Caki2 (cell line): ENCODE measurements around the gene SOX6. TPM values are rescaled to one million over a fixed set of nuclear protein-coding genes. Genes with fewer than 3 reads are reported as not detected.
"Not testable (repeated sequence)": the region's sequence is repeated elsewhere in the genome, so short reads cannot be mapped to it uniquely, and the experiment has no call there.

Experiments
- DNase-seq: peaks from one replicate; pipeline ENCODE4 v3.0.0-alpha.2; 2015; ENCODE audit warnings: low read depth
- in situ Hi-C: cut with HindIII; loops from 2 replicates; pipeline ENCODE4 v1.10.0; 2016; ENCODE audit warnings: low sequenced_read_pairs, low pct_unique_long_range_greater_than_20kb, mixed read lengths
- total RNA-seq: library from RNA; depleted of rRNA; stranded (reverse); fragments of >200 nt; shearing (Covaris generic); gene quantifications from 2 replicates; pipeline ENCODE4 v1.2.3, GENCODE V29; 2014; ENCODE audit warnings: low replicate concordance

SOX6 gene
- total RNA-seq, 1 experiment from 2014 or later, result 0.78 TPM

- no peak for DNase-seq
- in situ Hi-C loops, result no loop called here
Observed at GRCh38 chr11:16178273-16178672, 178.1 kb downstream of the SOX6 start.

DNA sequence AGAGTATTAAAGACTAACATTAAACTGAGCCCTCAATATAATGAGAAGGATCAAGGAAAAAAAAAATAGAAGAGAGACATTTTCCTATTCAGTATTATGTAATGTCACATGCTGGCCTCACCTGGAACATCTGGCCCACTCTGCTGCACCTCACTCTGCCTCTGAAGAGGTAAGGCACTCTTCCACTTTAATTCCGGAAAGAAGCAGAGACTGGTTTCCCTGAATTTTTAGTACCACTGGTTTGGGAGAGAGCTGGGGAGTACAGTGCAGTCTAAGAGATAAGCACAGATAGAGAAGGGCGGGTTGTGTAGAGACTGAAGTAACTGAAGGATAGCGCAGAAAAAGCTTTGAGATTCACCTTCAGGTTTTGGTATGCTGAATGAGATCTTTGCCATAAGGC, 178.7 kb downstream of the SOX6 start:
- in situ Hi-C loops, result no loop called here
- no peak for DNase-seq

GRCh38 chr11:16173798-16174197, 182.5 kb downstream of the SOX6 start:
- no peak for DNase-seq
- in situ Hi-C loops, result no loop called here

- no peak for DNase-seq
- in situ Hi-C loops, result no loop called here
Observed at GRCh38 chr11:16171882-16172281, 184.5 kb downstream of the SOX6 start.

GRCh38 chr11:16169956-16170847, 186.1 kb downstream of the SOX6 start:
- in situ Hi-C loops, result no loop called here
- DNase-seq, result no peak

GRCh38 chr11:16169541-16169940, 186.8 kb downstream of the SOX6 start:
- no peak for DNase-seq
- in situ Hi-C loops, result no loop called here

- DNase-seq, result no peak
Observed at GRCh38 chr11:16167706-16168487, 188.4 kb downstream of the SOX6 start.

GRCh38 chr11:16166571-16166970, 189.8 kb downstream of the SOX6 start:
- DNase-seq, result no peak
- in situ Hi-C loops, result no loop called here

More at GRCh38 chr11:16167706-16168487, 188.4 kb downstream of the SOX6 start:
- in situ Hi-C loops, result no loop called here

DNA sequence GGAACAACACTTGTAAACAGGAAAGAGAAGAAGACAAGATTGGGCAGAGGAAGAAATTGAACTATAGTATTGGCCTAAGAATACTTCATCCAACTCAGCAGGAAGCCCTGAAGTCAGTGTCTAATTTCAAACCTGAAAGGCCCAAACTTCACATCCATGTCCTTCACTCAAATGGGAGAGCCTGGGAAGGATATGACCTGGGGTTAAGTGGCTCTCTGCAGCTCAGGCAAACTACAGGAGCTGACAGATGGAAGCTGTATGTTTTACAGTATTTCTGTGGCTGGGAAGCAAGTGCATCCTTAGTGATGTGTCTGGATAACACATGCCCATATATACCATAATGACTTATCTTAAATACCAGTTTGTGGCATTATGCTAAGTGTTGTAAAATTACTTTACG, 196.2 kb downstream of the SOX6 start:
- DNase-seq, result no peak
- in situ Hi-C loops, result no loop called here

DNA sequence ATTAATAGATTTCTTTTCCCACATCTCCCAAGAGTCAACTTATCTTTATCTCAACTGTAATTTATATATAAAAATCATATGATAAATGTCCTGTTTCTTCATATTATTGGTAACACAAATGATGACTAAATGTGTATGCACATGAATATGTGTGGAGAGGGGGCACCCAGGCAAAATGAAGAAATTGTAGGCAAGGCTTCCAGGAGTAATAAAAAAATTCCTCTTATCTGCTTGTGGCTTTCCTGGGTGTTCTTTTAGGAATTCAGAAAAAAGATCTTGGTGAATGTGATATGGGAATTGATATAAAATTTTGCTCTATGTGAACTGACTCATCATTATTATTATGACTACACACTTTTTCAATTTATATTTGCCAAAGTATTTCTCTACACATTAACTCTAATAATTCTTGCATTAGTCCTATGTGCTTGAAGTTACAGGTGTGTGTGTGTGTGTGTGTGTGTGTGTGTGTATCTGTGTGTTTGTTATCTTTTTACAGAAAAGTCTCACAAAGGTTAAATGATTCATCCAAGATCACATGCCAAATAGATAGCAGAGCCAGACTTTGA, 197.8 kb downstream of the SOX6 start:
- in situ Hi-C loops, result no loop called here

GRCh38 chr11:16157327-16157726, 199.0 kb downstream of the SOX6 start:
- no peak for DNase-seq
- in situ Hi-C loops, result no loop called here

More for the DNA sequence above, 197.8 kb downstream of the SOX6 start:
- no peak for DNase-seq

GRCh38 chr11:16155448-16155847, 200.9 kb downstream of the SOX6 start:
- DNase-seq, result peak; percentile 4
- in situ Hi-C loops, result no loop called here

GRCh38 chr11:16154715-16155396, 201.5 kb downstream of the SOX6 start:
- DNase-seq, result peak; percentile 12
- in situ Hi-C loops, result no loop called here

DNA sequence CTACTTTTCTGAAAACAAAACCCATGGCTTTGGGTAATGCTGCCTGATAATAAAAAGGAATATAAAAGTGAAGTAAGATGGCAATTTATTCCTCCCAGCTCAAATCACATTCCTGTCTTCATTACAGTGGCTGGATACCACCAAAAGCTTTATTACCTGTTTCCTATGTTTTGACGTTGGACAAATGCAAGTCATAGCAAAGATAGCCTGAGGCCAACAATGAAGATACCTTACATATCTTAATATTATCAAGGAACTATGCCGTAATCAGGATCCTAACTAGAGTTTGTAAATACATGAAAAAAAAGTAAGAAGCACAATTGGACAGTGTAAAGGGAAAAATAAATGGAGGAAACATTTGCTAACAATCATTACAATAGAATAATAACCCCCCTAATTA, 202.4 kb downstream of the SOX6 start:
- DNase-seq, result no peak
- in situ Hi-C loops, result no loop called here

GRCh38 chr11:16151138-16151537, 205.2 kb downstream of the SOX6 start:
- no peak for DNase-seq

GRCh38 chr11:16149476-16149875, 206.9 kb downstream of the SOX6 start:
- DNase-seq, result no peak
- in situ Hi-C loops, result no loop called here

More at GRCh38 chr11:16151138-16151537, 205.2 kb downstream of the SOX6 start:
- in situ Hi-C loops, result no loop called here

- in situ Hi-C loops, result no loop called here
- DNase-seq, result no peak
Observed at GRCh38 chr11:16148301-16148931, 207.9 kb downstream of the SOX6 start.

- DNase-seq, in situ Hi-C loops: not testable (repeated sequence)
Observed at GRCh38 chr11:16146980-16147379, 209.4 kb downstream of the SOX6 start.
